ENCODE data around the gene PIP5KL1.

The PIP5KL1 gene

GRCh38 chr9:127968042-127968441, 37.5 kb upstream of the PIP5KL1 start:
- no peak for DNase-seq (ENCODE audit: low read depth)

GRCh38 chr9:127967151-127967809, 36.7 kb upstream of the PIP5KL1 start:
- DNase-seq (ENCODE audit: low read depth) = no peak

- no peak for DNase-seq (ENCODE audit: low read depth)
Observed at GRCh38 chr9:127966416-127967150, 36.0 kb upstream of the PIP5KL1 start.

GRCh38 chr9:127965953-127966352, 35.4 kb upstream of the PIP5KL1 start:
- no peak for DNase-seq (ENCODE audit: low read depth)

- DNase-seq (ENCODE audit: low read depth) = no peak
Observed at GRCh38 chr9:127963359-127964064, 32.9 kb upstream of the PIP5KL1 start.

- no peak for DNase-seq (ENCODE audit: low read depth)
Observed at GRCh38 chr9:127963041-127963358, 32.4 kb upstream of the PIP5KL1 start.

GRCh38 chr9:127962278-127962677, 31.7 kb upstream of the PIP5KL1 start:
- DNase-seq (ENCODE audit: low read depth) = no peak

GRCh38 chr9:127961613-127962155, 31.1 kb upstream of the PIP5KL1 start:
- no peak for DNase-seq (ENCODE audit: low read depth)

- no peak for DNase-seq (ENCODE audit: low read depth)
Observed at GRCh38 chr9:127961155-127961490, 30.5 kb upstream of the PIP5KL1 start.

- DNase-seq (ENCODE audit: low read depth) = no peak
Observed at GRCh38 chr9:127960410-127961154, 30.0 kb upstream of the PIP5KL1 start.

GRCh38 chr9:127959841-127960409, 29.3 kb upstream of the PIP5KL1 start:
- DNase-seq (ENCODE audit: low read depth) = no peak

GRCh38 chr9:127959398-127959797, 28.8 kb upstream of the PIP5KL1 start:
- no peak for DNase-seq (ENCODE audit: low read depth)

- no peak for DNase-seq (ENCODE audit: low read depth)
Observed at GRCh38 chr9:127958728-127959127, 28.2 kb upstream of the PIP5KL1 start.

GRCh38 chr9:127955294-127956015, 24.9 kb upstream of the PIP5KL1 start:
- no peak for DNase-seq (ENCODE audit: low read depth)

- DNase-seq (ENCODE audit: low read depth) = no peak
Observed at GRCh38 chr9:127954831-127955293, 24.3 kb upstream of the PIP5KL1 start.

- no peak for DNase-seq (ENCODE audit: low read depth)
Observed at GRCh38 chr9:127953768-127954505, 23.4 kb upstream of the PIP5KL1 start.

GRCh38 chr9:127953154-127953553, 22.6 kb upstream of the PIP5KL1 start:
- DNase-seq (ENCODE audit: low read depth) = no peak

- no peak for DNase-seq (ENCODE audit: low read depth)
Observed at GRCh38 chr9:127950513-127951289, 20.1 kb upstream of the PIP5KL1 start.

GRCh38 chr9:127949827-127950512, 19.4 kb upstream of the PIP5KL1 start:
- DNase-seq (ENCODE audit: low read depth) = no peak

Measured in GM04504 (cell line).